ENCODE data around the gene ACTL8. TPM values are rescaled to one million over a fixed set of nuclear protein-coding genes. Genes with fewer than 3 reads are reported as not detected.

The ACTL8 gene
- total RNA-seq, 1 experiment from 2014 or later: 0.69 TPM

GRCh38 chr1:17822741-17823426 is 67.8 kb downstream of the ACTL8 start:
- TF ChIP-seq CBX3 (IDR thresholded peaks at IDR 0.05; ENCODE audit: low read depth) (no peak), SP1 (IDR thresholded peaks at IDR 0.05; ENCODE audit: low read depth) (no peak), TCF7L2 (IDR thresholded peaks at IDR 0.05; ENCODE audit: borderline replicate concordance, extremely low read depth, insufficient read depth, insufficient read length) (no peak), POLR2AphosphoS5 (IDR thresholded peaks at IDR 0.05; ENCODE audit: low read depth, low read length) (no peak), REST (IDR thresholded peaks at IDR 0.05; ENCODE audit: low read depth) (no peak), ELF1 (IDR thresholded peaks at IDR 0.05; ENCODE audit: borderline replicate concordance, low read depth) (no peak), ZNF274 (IDR thresholded peaks at IDR 0.05; ENCODE audit: low read depth, low read length) (no peak), ATF3 (IDR thresholded peaks at IDR 0.05) (no peak), ZBTB33 (IDR thresholded peaks at IDR 0.05; ENCODE audit: extremely low read depth, insufficient replicate concordance, low read length) (no peak), EZH2 (IDR thresholded peaks at IDR 0.05) (no peak), SIN3A (IDR thresholded peaks at IDR 0.05; ENCODE audit: low read depth) (no peak), RAD21 (IDR thresholded peaks at IDR 0.05; ENCODE audit: low read depth) (no peak), EGR1 (IDR thresholded peaks at IDR 0.05; ENCODE audit: low read depth) (no peak), MAX (IDR thresholded peaks at IDR 0.05) (no peak), YY1 (IDR thresholded peaks at IDR 0.05; ENCODE audit: extremely low read depth, insufficient replicate concordance, low read depth, low read length) (no peak), CTCF (IDR thresholded peaks at IDR 0.05 in 2 of 3, conservative IDR thresholded peaks at IDR 0.05 in 1 of 3; ENCODE audit: borderline replicate concordance in 1 of 3, insufficient read depth in 1 of 3, low read depth in 2 of 3, low read length in 2 of 3) (no peak), POLR2A (IDR thresholded peaks at IDR 0.05; ENCODE audit: borderline replicate concordance, extremely low read depth, insufficient read depth, insufficient read length) (no peak), ZFX (IDR thresholded peaks at IDR 0.05) (no peak), CEBPB (IDR thresholded peaks at IDR 0.05; ENCODE audit: low read depth) (no peak), FOSL1 (IDR thresholded peaks at IDR 0.05; ENCODE audit: low read depth) (no peak)
- ChIA-PET RAD21 (ENCODE audit: low non-redundant PET in 1 of 2, low total read pairs in 2 of 2, uncharacterized antibody in 2 of 2, unreplicated experiment in 2 of 2) (no interaction called here), POLR2A (no interaction called here), CTCF (no interaction called here)
- no peaks in the 10 kb centered on the region for H3K79me2 ChIP-seq (ENCODE audit: insufficient read depth, low read length)
- H3K4me3 ChIP-seq (replicated peaks in 1 of 2; ENCODE audit: low read depth in 1 of 2, low read length in 2 of 2): no peak overlapping the region
- ATAC-seq (no peak), DNase-seq (ENCODE audit: low read depth, low spot score) (no peak)
- no peaks in the 10 kb centered on the region for H3K27me3 ChIP-seq (ENCODE audit: insufficient read depth, low read length)
- H3K27ac ChIP-seq (ENCODE audit: low read depth, low read length): no peak overlapping the region
- no peaks in the 10 kb centered on the region for H3K4me1 ChIP-seq (ENCODE audit: control insufficient read depth in 1 of 2, insufficient read depth in 2 of 2, low read length in 2 of 2)
- H4K20me1 ChIP-seq (ENCODE audit: insufficient read depth): no peaks in the 10 kb centered on the region
- H3K9me3 ChIP-seq (ENCODE audit: control insufficient read depth in 1 of 2, insufficient read depth in 1 of 2, low read depth in 1 of 2, low read length in 2 of 2): no peaks in the 10 kb centered on the region
- intact Hi-C loops (cut with micrococcal nuclease): no loop called here
- BruUV-seq (replicated peaks): no TSS peak
- H3K9me2 ChIP-seq (ENCODE audit: insufficient read depth): no peaks in the 10 kb centered on the region
- H3K4me2 ChIP-seq (ENCODE audit: low read length): no peak overlapping the region
- no peak overlapping the region for H3K9ac ChIP-seq (ENCODE audit: low read length)
- no peak overlapping the region for H2AFZ ChIP-seq (ENCODE audit: low read depth, low read length, poor library complexity, severe bottlenecking)
- H3K36me3 ChIP-seq (ENCODE audit: control insufficient read depth in 1 of 2, insufficient read depth in 2 of 2, low read length in 2 of 2): no peaks in the 10 kb centered on the region
